Neural cell (in vitro differentiated cells): ENCODE measurements around the gene LRGUK.

ENCODE experiments used
- EP300 ChIP-seq: fragments of 450-650 bp; conservative IDR thresholded peaks from 2 replicates; pipeline ENCODE4 v1.6.1; 2014; ENCODE audit warnings: antibody characterized with exemption, mild to moderate bottlenecking, moderate library complexity; ENCODE audit not compliant: poor library complexity, severe bottlenecking
- POLR2AphosphoS5 ChIP-seq: IDR thresholded peaks from 2 replicates; pipeline ENCODE4 v1.6.1; 2012
- REST ChIP-seq: IDR thresholded peaks from 2 replicates; pipeline ENCODE4 v1.6.1; 2012; ENCODE audit warnings: borderline replicate concordance

GRCh38 chr7:134081695-134082094 is 45.4 kb upstream of the LRGUK start:
- TF ChIP-seq EP300 (no peak), REST (no peak), POLR2AphosphoS5 (no peak)
